Colonic mucosa (tissue), 2 donors: ENCODE results near the gene GREB1. TPM values are rescaled to one million over a fixed set of nuclear protein-coding genes. Genes with fewer than 3 reads are reported as not detected.

ENCODE experiments used
- microRNA-seq: library from miRNA; unstranded; fragments of <30 nt; microRNA quantifications from one replicate; pipeline ENCODE4, GENCODE V29; 2019
- total RNA-seq, 2 donors: library from RNA; stranded (reverse); fragmentation: NEBNext Ultra II Directional in 1 of 2; extraction: Animal tissue kit (Norgen Biotek cat#: 25700) in 1 of 2; gene quantifications; one replicate each; pipeline ENCODE4 v1.2.1, GENCODE V29; 2021
- donor health status: DM: no; HTN: no; CAD: no.
- donor health status: DM: no; HTN: no; CAD: no.

GREB1 gene
- total RNA-seq, 2 donors from 2014 or later = 0.77 to 1.1 TPM

Small RNA genes within 50 kb of the gene (microRNA-seq; reads per million reads assigned to microRNA genes)
- gene MIR4429 = not detected

Other genes starting within 250 kb of the GREB1 start
- 10 to 100 TPM; 62.7 to 80.9 TPM for gene ROCK2, start 189.4 kb upstream of the GREB1 start, total RNA-seq
- 1 to 10 TPM; 6.6 TPM for gene E2F6, start 67.9 kb upstream of the GREB1 start, total RNA-seq
- not detected for gene NTSR2, start 136.2 kb downstream of the GREB1 start, total RNA-seq
- gene LPIN1, start 212.6 kb downstream of the GREB1 start, total RNA-seq = 10 to 100 TPM; 17.3 to 45.7 TPM